Suprapubic skin (tissue), 4 donors: ENCODE results near the gene TMEM135.

Experiments
- POLR2A ChIP-seq, 2 donors: fragments of 450-650 bp; IDR thresholded peaks; one replicate each; pipeline ENCODE4 v1.6.1; 2017; ENCODE audit warnings: antibody characterized with exemption in 2 of 2, mild to moderate bottlenecking in 2 of 2, moderate library complexity in 2 of 2
- POLR2AphosphoS5 ChIP-seq, 3 donors: sonication (generic); formaldehyde crosslinking; IDR thresholded peaks; one replicate each; pipeline ENCODE4 v1.6.1; 2017; ENCODE audit warnings: antibody characterized with exemption in 3 of 3
- TF ChIP-seq, protein P1 (sequence below), 2 donors: fragments of 200-600 bp in 1 of 2; fragments of 450-650 bp in 1 of 2; sonication (generic) in 1 of 2; IDR thresholded peaks; one replicate each; pipeline ENCODE4 v1.5.1; 2016 to 2019; ENCODE audit warnings: antibody characterized with exemption in 2 of 2, mild to moderate bottlenecking in 1 of 2, moderate library complexity in 1 of 2

DNA sequence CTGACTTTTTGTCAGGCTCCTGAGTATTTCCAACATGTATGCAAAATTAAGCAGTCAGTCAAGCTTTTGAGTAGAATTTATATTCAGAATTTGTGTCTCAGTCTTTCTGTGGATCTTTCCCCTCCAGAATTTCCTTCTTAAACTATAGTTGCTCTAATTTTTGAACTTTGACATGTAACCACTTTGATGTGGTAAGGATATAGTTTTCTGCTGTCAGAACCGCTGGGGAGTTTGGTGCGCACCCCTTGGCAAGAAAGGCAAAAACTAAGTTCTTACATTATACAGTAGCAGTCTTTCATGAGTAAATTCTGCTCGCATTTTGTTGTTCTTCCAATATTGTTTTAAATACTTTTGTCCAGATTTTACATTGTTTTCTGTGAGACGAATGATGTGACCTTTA is 105.9 kb downstream of the TMEM135 start:
- TF ChIP-seq, protein P1, sequence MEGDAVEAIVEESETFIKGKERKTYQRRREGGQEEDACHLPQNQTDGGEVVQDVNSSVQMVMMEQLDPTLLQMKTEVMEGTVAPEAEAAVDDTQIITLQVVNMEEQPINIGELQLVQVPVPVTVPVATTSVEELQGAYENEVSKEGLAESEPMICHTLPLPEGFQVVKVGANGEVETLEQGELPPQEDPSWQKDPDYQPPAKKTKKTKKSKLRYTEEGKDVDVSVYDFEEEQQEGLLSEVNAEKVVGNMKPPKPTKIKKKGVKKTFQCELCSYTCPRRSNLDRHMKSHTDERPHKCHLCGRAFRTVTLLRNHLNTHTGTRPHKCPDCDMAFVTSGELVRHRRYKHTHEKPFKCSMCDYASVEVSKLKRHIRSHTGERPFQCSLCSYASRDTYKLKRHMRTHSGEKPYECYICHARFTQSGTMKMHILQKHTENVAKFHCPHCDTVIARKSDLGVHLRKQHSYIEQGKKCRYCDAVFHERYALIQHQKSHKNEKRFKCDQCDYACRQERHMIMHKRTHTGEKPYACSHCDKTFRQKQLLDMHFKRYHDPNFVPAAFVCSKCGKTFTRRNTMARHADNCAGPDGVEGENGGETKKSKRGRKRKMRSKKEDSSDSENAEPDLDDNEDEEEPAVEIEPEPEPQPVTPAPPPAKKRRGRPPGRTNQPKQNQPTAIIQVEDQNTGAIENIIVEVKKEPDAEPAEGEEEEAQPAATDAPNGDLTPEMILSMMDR (IDR thresholded peaks at IDR 0.05) = no peak
- TF ChIP-seq POLR2AphosphoS5 (IDR thresholded peaks at IDR 0.05) (no peak), POLR2A (IDR thresholded peaks at IDR 0.05) (no peak)
